GM21515 (cell line): Measurements from ENCODE around the gene OFD1.
A peak's percentile ranks its signal among the peaks of the same experiment; 100 is the strongest.

ENCODE experiments used
- ATAC-seq: cut with Tn5 transposase; IDR thresholded peaks from one replicate; pipeline ENCODE4 v1.9.1; 2021; ENCODE audit not compliant: unreplicated experiment

Gene OFD1

GRCh38 chrX:13752141-13752540 is 17.6 kb downstream of the OFD1 start:
- ATAC-seq, result no peak

- peak; percentile 53 for ATAC-seq
Measured at GRCh38 chrX:13752646-13753045, 18.1 kb downstream of the OFD1 start.

- no peak for ATAC-seq
Measured at GRCh38 chrX:13754765-13755164, 20.2 kb downstream of the OFD1 start.

GRCh38 chrX:13755254-13755653 is 20.7 kb downstream of the OFD1 start:
- ATAC-seq, result no peak

GRCh38 chrX:13756381-13756780 is 21.8 kb downstream of the OFD1 start:
- no peak for ATAC-seq

- peak; percentile 66 for ATAC-seq
Measured at GRCh38 chrX:13759152-13759718, 24.7 kb downstream of the OFD1 start.

GRCh38 chrX:13760426-13760825 is 25.9 kb downstream of the OFD1 start:
- ATAC-seq, result no peak

GRCh38 chrX:13761606-13762414 is 27.3 kb downstream of the OFD1 start:
- peak; percentile 61 for ATAC-seq

GRCh38 chrX:13763489-13763888 is 28.9 kb downstream of the OFD1 start:
- ATAC-seq, result no peak

GRCh38 chrX:13764281-13764680 is 29.7 kb downstream of the OFD1 start:
- ATAC-seq, result no peak

GRCh38 chrX:13764765-13765164 is 30.2 kb downstream of the OFD1 start:
- no peak for ATAC-seq

GRCh38 chrX:13768939-13769338 is 34.4 kb downstream of the OFD1 start:
- ATAC-seq, result no peak

- no peak for ATAC-seq
Measured at GRCh38 chrX:13770013-13770535, 35.5 kb downstream of the OFD1 start.

- no peak for ATAC-seq
Measured at GRCh38 chrX:13774696-13775095, 40.1 kb downstream of the OFD1 start.

GRCh38 chrX:13775837-13776236 is 41.3 kb downstream of the OFD1 start:
- ATAC-seq, result no peak

- no peak for ATAC-seq
Measured at GRCh38 chrX:13776387-13776786, 41.8 kb downstream of the OFD1 start.

GRCh38 chrX:13778916-13779315 is 44.4 kb downstream of the OFD1 start:
- no peak for ATAC-seq

- ATAC-seq, result no peak
Measured at GRCh38 chrX:13780868-13781427, 46.4 kb downstream of the OFD1 start.

- no peak for ATAC-seq
Measured at GRCh38 chrX:13786048-13786447, 51.5 kb downstream of the OFD1 start.

GRCh38 chrX:13790206-13791131 is 55.9 kb downstream of the OFD1 start:
- no peak for ATAC-seq

GRCh38 chrX:13791145-13791544 is 56.6 kb downstream of the OFD1 start:
- ATAC-seq, result no peak
